GM12891 (cell line): ENCODE measurements around the gene FOXP4.

Experiments used
- PAX5 ChIP-seq: IDR thresholded peaks from 2 replicates; pipeline ENCODE4 v1.6.1; 2011; ENCODE audit warnings: low read length, moderate library complexity, mild to moderate bottlenecking; ENCODE audit not compliant: insufficient read depth, severe bottlenecking
- POLR2A ChIP-seq: IDR thresholded peaks from 2 replicates; pipeline ENCODE4 v1.6.1; 2011; ENCODE audit warnings: low read depth, low read length, control low read depth
- POLR2AphosphoS5 ChIP-seq: IDR thresholded peaks from 2 replicates; pipeline ENCODE4 v1.6.1; 2011; ENCODE audit warnings: low read depth, low read length, control low read depth
- POU2F2 ChIP-seq: IDR thresholded peaks from 2 replicates; pipeline ENCODE4 v1.6.1; 2011; ENCODE audit warnings: low read depth, mild to moderate bottlenecking, control low read depth, low read length, moderate library complexity
- SPI1 ChIP-seq: IDR thresholded peaks from 2 replicates; pipeline ENCODE4 v1.6.1; 2011; ENCODE audit warnings: low read depth, low read length, control low read depth
- TAF1 ChIP-seq: IDR thresholded peaks from 2 replicates; pipeline ENCODE4 v1.6.1; 2011; ENCODE audit warnings: low read depth, low read length, control low read depth

DNA sequence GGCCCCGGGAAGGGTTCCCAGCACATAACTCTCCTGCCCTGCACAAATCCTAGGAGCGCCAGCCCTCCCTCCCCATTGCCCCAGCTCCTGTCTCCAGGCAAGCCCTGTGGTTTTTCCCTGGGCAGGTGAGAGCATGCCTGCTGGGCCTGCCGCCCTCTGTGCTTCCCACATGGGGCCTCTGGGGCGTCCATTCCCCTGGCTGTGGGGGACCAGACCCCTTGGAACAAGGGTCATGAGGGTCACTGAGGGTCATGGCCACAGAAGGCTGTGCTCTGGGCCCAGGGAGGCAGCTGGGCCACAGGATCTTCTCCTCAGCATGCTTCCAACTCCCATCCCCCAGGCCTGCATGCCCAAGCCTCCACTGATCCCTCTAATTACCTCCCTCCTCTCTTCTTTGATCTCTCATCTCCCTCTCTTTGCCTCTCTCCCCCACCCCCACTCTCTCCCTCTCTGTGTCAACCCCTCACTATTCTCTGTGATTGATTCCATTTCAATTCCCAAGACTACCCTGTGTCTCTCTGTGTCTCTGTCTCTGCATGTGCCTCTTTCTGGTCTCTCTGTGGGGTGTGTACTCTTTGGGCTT lies 98.2 kb downstream of the FOXP4 start:
- TF ChIP-seq POLR2A = no peak
- TF ChIP-seq POLR2AphosphoS5 = no peak
- TF ChIP-seq SPI1 = no peak
- TF ChIP-seq TAF1 = no peak
- TF ChIP-seq POU2F2 = no peak
- no peak for TF ChIP-seq PAX5
